DMS53 (cell line): Measurements from ENCODE around the gene ST3GAL5.

Experiments used
- DNase-seq: peaks from one replicate; lab custom pipeline; 2025; lab: John Stamatoyannopoulos, UW

The ST3GAL5 gene

GRCh38 chr2:85790032-85790431, 98.8 kb downstream of the ST3GAL5 start:
- no peak for DNase-seq

- peak; percentile 21 for DNase-seq
Measured at GRCh38 chr2:85789271-85789670, 99.5 kb downstream of the ST3GAL5 start.

- DNase-seq, result no peak
Measured at GRCh38 chr2:85788603-85789002, 100.2 kb downstream of the ST3GAL5 start.

GRCh38 chr2:85787981-85788340, 100.8 kb downstream of the ST3GAL5 start:
- no peak for DNase-seq

GRCh38 chr2:85787282-85787980, 101.4 kb downstream of the ST3GAL5 start:
- no peak for DNase-seq
